K562 (cell line): ENCODE measurements around the gene POLD4. TPM values are rescaled to one million over a fixed set of nuclear protein-coding genes. Genes with fewer than 3 reads are reported as not detected.
A peak's percentile ranks its signal among the peaks of the same experiment; 100 is the strongest.

Source experiments
- E4F1 ChIP-seq: fragments of 250-450 bp; sonication (Bioruptor Pico); IDR thresholded peaks from 2 replicates; pipeline ENCODE4 v1.5.0; 2021; ENCODE audit warnings: mild to moderate bottlenecking, borderline replicate concordance
- ELF1 ChIP-seq: fragments of 200-800 bp; sonication (Bioruptor generic); IDR thresholded peaks from 2 replicates; pipeline ENCODE4 v1.6.1; 2016; ENCODE audit warnings: missing genetic modification characterization, missing compliant biosample characterization
- MAFF ChIP-seq: IDR thresholded peaks from 2 replicates; pipeline ENCODE4 v1.6.1; 2012; ENCODE audit warnings: low read length, improper control_type of control experiment
- MYNN ChIP-seq, 2 experiments: sonication (generic); formaldehyde crosslinking in 1 of 2; IDR thresholded peaks; 2 replicates each; pipeline versions ENCODE4 v1.5.0 to v1.6.1; 2016 to 2020; ENCODE audit warnings: antibody characterized with exemption in 1 of 2, missing genetic modification reagents in 1 of 2
- PHTF2 ChIP-seq: fragments of 250-450 bp; sonication (Bioruptor Pico); IDR thresholded peaks from 2 replicates; pipeline ENCODE4 v1.5.0; 2021; ENCODE audit warnings: mild to moderate bottlenecking
- RAD21 ChIP-seq, 2 experiments: fragments of 250-450 bp in 1 of 2; fragments of 450-650 bp in 1 of 2; sonication (Bioruptor Pico) in 1 of 2; formaldehyde crosslinking in 1 of 2; IDR thresholded peaks in 1 of 2; conservative IDR thresholded peaks in 1 of 2; 2 replicates each; pipeline versions ENCODE4 v1.4.0 to v1.8.0; 2020 to 2022; ENCODE audit warnings: mild to moderate bottlenecking in 2 of 2, moderate library complexity in 1 of 2
- SRSF9 ChIP-seq: fragments of 200-400 bp; formaldehyde crosslinking; IDR thresholded peaks from 2 replicates; pipeline ENCODE4 v1.6.1; 2017; ENCODE audit warnings: low read depth, low read length, borderline replicate concordance
- ZBTB40 ChIP-seq, 2 experiments: fragments of 450-650 bp in 1 of 2; sonication (generic) in 1 of 2; formaldehyde crosslinking in 1 of 2; IDR thresholded peaks; 2 replicates each; pipeline versions ENCODE4 v1.7.1 to v1.9.0; 2016 to 2022; ENCODE audit warnings: inconsistent platforms in 1 of 2, mild to moderate bottlenecking in 1 of 2, missing genetic modification reagents in 1 of 2
- ZBTB9 ChIP-seq: fragments of 450-650 bp; formaldehyde crosslinking; IDR thresholded peaks from 2 replicates; pipeline ENCODE4 v1.4.0; 2020; ENCODE audit warnings: mild to moderate bottlenecking, moderate library complexity
- ZFP30 ChIP-seq: fragments of 250-450 bp; sonication (Bioruptor Pico); IDR thresholded peaks from 2 replicates; pipeline ENCODE4 v1.8.0; 2022; ENCODE audit warnings: moderate library complexity, mild to moderate bottlenecking, inconsistent platforms, borderline replicate concordance
- ZNF699 ChIP-seq: fragments of 250-450 bp; sonication (Bioruptor Pico); IDR thresholded peaks from 2 replicates; pipeline ENCODE4 v1.8.0; 2021; ENCODE audit warnings: mild to moderate bottlenecking, moderate library complexity; ENCODE audit not compliant: insufficient replicate concordance
- ZSCAN29 ChIP-seq: fragments of 450-650 bp; IDR thresholded peaks from 2 replicates; pipeline ENCODE4 v1.6.1; 2017
- polyA plus RNA-seq, 8 experiments: library from polyadenylated mRNA; depleted of rRNA in 4 of 8; stranded (reverse) in 5 of 8; unstranded in 3 of 8; fragments of >200 nt; fragmentation: Nextera tagmentation in 2 of 8; fragmentation: Illumina TruSeq in 1 of 8; extraction: Ambion mirVana in 2 of 8; extraction: Trizol in 1 of 8; gene quantifications; 2 replicates each; pipeline versions ENCODE4 v1.2.1 to v1.2.3, GENCODE V29; 2011 to 2014; ENCODE audit warnings: inconsistent platforms in 1 of 8, missing spikeins in 1 of 8
- total RNA-seq, 7 experiments: library from RNA; depleted of rRNA in 6 of 7; stranded (reverse); fragments of >200 nt in 6 of 7; fragmentation: Illumina TruSeq in 2 of 7; extraction: Trizol in 2 of 7; gene quantifications; 2 replicates each; pipeline versions ENCODE4 v1.2.1 to v1.2.3, GENCODE V29; 2011 to 2021; ENCODE audit warnings: low replicate concordance in 1 of 7

POLD4 gene
- total and polyA plus RNA-seq, 9 of the 15 experiments (the other 6 are each of a cell fraction or from before 2014, with no cell fraction given): 5.8 to 64.5 (median 18.3) TPM

- TF ChIP-seq PHTF2 (CRISPR knock-in tag): no peak
- 0 out of 2 replicates have a peak, but pooled peaks have one; percentile 53 for TF ChIP-seq ZBTB9 (CRISPR knock-in tag)
- TF ChIP-seq ZNF699 (CRISPR knock-in tag): no peak
- TF ChIP-seq MYNN (IDR thresholded peaks at IDR 0.05): peak; percentile 75; the same call in 1 of the 2 replicates
- no peak for TF ChIP-seq MYNN (CRISPR knock-in tag; IDR thresholded peaks at IDR 0.05)
- TF ChIP-seq ZBTB40 (IDR thresholded peaks at IDR 0.05): no peak
- no peak for TF ChIP-seq ZBTB40 (CRISPR knock-in tag; IDR thresholded peaks at IDR 0.05)
- TF ChIP-seq MAFF: no peak
- TF ChIP-seq ZFP30 (CRISPR knock-in tag): no peak
- TF ChIP-seq SRSF9: no peak
- TF ChIP-seq E4F1 (CRISPR knock-in tag): no peak
- TF ChIP-seq RAD21 (CRISPR knock-in tag; conservative IDR thresholded peaks at IDR 0.05 in 1 of 2, IDR thresholded peaks at IDR 0.05 in 1 of 2): no peak
- no peak for TF ChIP-seq ZSCAN29
- TF ChIP-seq ELF1 (tag): no peak
Measured at GRCh38 chr11:67347964-67348749, 5.2 kb downstream of the POLD4 start (continued).
